ENCODE data around the gene ING5.

DNA sequence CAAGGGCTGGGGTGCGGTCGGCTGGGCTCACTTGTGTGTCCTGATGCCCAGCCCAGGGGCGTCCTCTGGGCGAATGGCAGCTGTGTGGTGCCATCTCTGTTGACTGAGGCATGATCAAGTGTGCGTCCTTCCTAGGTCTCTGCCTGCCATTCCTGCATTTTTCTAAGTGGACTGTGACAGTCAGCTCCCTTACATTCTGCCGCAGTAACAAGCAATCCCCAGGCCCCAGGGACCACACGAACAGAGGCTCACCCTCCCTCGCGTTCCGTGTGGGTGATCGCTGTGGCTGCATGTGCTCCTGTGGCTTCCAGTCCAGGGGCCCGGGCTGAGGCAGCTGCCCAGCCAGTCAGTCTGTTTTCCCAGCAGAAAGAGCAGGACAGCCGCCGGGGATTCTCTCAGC, 50.4 kb downstream of the ING5 start:
- TF ChIP-seq CTCF (IDR thresholded peaks at IDR 0.05; ENCODE audit: low read depth, low read length) (no peak), EZH2phosphoT487 (IDR thresholded peaks at IDR 0.05; ENCODE audit: low read depth) (no peak)

Data from OCI-LY3 (cell line).